A549 (cell line): ENCODE measurements around the gene ADCY4.
"Not testable (repeated sequence)": the region's sequence is repeated elsewhere in the genome, so short reads cannot be mapped to it uniquely, and the experiment has no call there.

Source experiments
- CEBPB ChIP-seq, 2 experiments: fragments of >200 bp in 1 of 2; sonication (Bioruptor Twin) in 1 of 2; formaldehyde crosslinking in 1 of 2; IDR thresholded peaks; 2 replicates each; pipeline ENCODE4 v1.6.1; 2012 to 2016
- CHD4 ChIP-seq: fragments of 200-600 bp; sonication (generic); IDR thresholded peaks from 2 replicates; pipeline ENCODE4 v1.6.1; 2016; ENCODE audit warnings: antibody characterized with exemption, mild to moderate bottlenecking, borderline replicate concordance
- EP300 ChIP-seq, 2 experiments: fragments of >200 bp; sonication (Bioruptor Twin); formaldehyde crosslinking; IDR thresholded peaks; 2 replicates in 1 of 2; 3 replicates in 1 of 2; pipeline ENCODE4 v1.6.1; 2016 to 2017
- ESRRA ChIP-seq: fragments of 150-350 bp; IDR thresholded peaks from 2 replicates; pipeline ENCODE4 v1.6.1; 2014; ENCODE audit warnings: mild to moderate bottlenecking, low read length, borderline replicate concordance
- FOXS1 ChIP-seq: fragments of 250-450 bp; sonication (Bioruptor Pico); IDR thresholded peaks from 2 replicates; pipeline ENCODE4 v1.5.0; 2020; ENCODE audit warnings: mild to moderate bottlenecking, moderate library complexity
- JUNB ChIP-seq: fragments of >200 bp; sonication (Bioruptor Twin); formaldehyde crosslinking; IDR thresholded peaks from 2 replicates; pipeline ENCODE4 v1.6.1; 2016
- KDM5A ChIP-seq: fragments of 200-600 bp; sonication (generic); IDR thresholded peaks from 2 replicates; pipeline ENCODE4 v1.6.1; 2016; ENCODE audit warnings: antibody characterized with exemption, mild to moderate bottlenecking
- POLR2A ChIP-seq: IDR thresholded peaks from 2 replicates; pipeline ENCODE4 v1.6.1; 2012; ENCODE audit warnings: mild to moderate bottlenecking, low read length
- TF ChIP-seq, protein P1 (sequence below): IDR thresholded peaks from 2 replicates; pipeline ENCODE4 v1.6.1; 2012
- TF ChIP-seq, protein P2 (sequence below): fragments of >200 bp; sonication (Bioruptor Twin); formaldehyde crosslinking; IDR thresholded peaks from 3 replicates; pipeline ENCODE4 v1.5.1; 2016
- TF ChIP-seq, protein P3 (sequence below): fragments of >200 bp; sonication (Bioruptor Twin); formaldehyde crosslinking; IDR thresholded peaks from 2 replicates; pipeline ENCODE4 v1.6.1; 2016

DNA sequence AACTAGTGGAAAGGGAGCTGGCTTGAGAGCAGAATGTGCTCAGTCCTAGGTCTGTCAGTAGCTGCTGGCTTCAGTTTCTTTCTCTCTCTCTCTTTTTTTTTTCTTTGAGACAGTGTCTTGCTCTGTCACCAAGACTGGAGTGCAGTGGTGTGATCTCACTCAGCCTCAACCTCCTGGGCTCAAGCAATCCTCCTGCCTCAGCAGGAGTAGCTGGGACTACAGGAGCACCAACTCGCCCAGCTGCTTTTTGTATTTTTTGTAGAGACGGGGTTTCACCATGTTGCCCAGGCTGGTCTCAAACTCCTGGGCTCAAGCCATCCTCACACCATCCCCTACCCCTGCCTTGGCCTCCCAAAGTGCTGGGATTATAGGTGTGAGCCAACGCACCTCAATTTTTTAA lies 36.7 kb upstream of the ADCY4 start:
- TF ChIP-seq, protein P1, sequence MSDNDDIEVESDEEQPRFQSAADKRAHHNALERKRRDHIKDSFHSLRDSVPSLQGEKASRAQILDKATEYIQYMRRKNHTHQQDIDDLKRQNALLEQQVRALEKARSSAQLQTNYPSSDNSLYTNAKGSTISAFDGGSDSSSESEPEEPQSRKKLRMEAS, result not testable (repeated sequence)
- TF ChIP-seq, protein P2, sequence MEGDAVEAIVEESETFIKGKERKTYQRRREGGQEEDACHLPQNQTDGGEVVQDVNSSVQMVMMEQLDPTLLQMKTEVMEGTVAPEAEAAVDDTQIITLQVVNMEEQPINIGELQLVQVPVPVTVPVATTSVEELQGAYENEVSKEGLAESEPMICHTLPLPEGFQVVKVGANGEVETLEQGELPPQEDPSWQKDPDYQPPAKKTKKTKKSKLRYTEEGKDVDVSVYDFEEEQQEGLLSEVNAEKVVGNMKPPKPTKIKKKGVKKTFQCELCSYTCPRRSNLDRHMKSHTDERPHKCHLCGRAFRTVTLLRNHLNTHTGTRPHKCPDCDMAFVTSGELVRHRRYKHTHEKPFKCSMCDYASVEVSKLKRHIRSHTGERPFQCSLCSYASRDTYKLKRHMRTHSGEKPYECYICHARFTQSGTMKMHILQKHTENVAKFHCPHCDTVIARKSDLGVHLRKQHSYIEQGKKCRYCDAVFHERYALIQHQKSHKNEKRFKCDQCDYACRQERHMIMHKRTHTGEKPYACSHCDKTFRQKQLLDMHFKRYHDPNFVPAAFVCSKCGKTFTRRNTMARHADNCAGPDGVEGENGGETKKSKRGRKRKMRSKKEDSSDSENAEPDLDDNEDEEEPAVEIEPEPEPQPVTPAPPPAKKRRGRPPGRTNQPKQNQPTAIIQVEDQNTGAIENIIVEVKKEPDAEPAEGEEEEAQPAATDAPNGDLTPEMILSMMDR, result not testable (repeated sequence)
- TF ChIP-seq, protein P3, sequence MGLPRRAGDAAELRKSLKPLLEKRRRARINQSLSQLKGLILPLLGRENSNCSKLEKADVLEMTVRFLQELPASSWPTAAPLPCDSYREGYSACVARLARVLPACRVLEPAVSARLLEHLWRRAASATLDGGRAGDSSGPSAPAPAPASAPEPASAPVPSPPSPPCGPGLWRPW, result not testable (repeated sequence)
- TF ChIP-seq POLR2A; FOXS1; ESRRA; EP300 (IDR thresholded peaks at IDR 0.05); CHD4; CEBPB (IDR thresholded peaks at IDR 0.05); JUNB; KDM5A: not testable (repeated sequence)
